ENCODE measurements around the gene FOXP1.

The FOXP1 gene

GRCh38 chr3:71416876-71417275 lies 166.7 kb downstream of the FOXP1 start:
- H3K27me3 Mint-ChIP-seq (ENCODE audit: low read depth) = peaks cover 82% of the 10 kb centered on the region
- no peak overlapping the region for H3K27ac Mint-ChIP-seq
- H3K4me3 Mint-ChIP-seq = no peak overlapping the region
- H3K4me1 Mint-ChIP-seq (ENCODE audit: low read depth) = peaks cover 20% of the 10 kb centered on the region
- no peaks in the 10 kb centered on the region for H3K9me3 Mint-ChIP-seq
- peaks cover 3% of the 10 kb centered on the region for H3K36me3 Mint-ChIP-seq (ENCODE audit: low read depth)

GRCh38 chr3:71415681-71416122 lies 167.8 kb downstream of the FOXP1 start:
- Mint-ChIP-seq H3K9me3 (no peaks in the 10 kb centered on the region), H3K27ac (no peak overlapping the region), H3K4me1 (ENCODE audit: low read depth) (peaks cover 14% of the 10 kb centered on the region), H3K27me3 (ENCODE audit: low read depth) (peaks cover 82% of the 10 kb centered on the region), H3K4me3 (no peak overlapping the region), H3K36me3 (ENCODE audit: low read depth) (no peaks in the 10 kb centered on the region)

GRCh38 chr3:71414189-71414927 lies 169.2 kb downstream of the FOXP1 start:
- no peaks in the 10 kb centered on the region for H3K36me3 Mint-ChIP-seq (ENCODE audit: low read depth)
- no peak overlapping the region for H3K4me3 Mint-ChIP-seq
- no peak overlapping the region for H3K27ac Mint-ChIP-seq
- H3K27me3 Mint-ChIP-seq (ENCODE audit: low read depth) = peaks cover 81% of the 10 kb centered on the region
- no peaks in the 10 kb centered on the region for H3K9me3 Mint-ChIP-seq
- peaks cover 14% of the 10 kb centered on the region for H3K4me1 Mint-ChIP-seq (ENCODE audit: low read depth)

- Mint-ChIP-seq H3K4me1 (ENCODE audit: low read depth) (peaks cover 14% of the 10 kb centered on the region), H3K27me3 (ENCODE audit: low read depth) (peaks cover 85% of the 10 kb centered on the region), H3K4me3 (no peak overlapping the region), H3K9me3 (no peaks in the 10 kb centered on the region), H3K36me3 (ENCODE audit: low read depth) (no peaks in the 10 kb centered on the region), H3K27ac (no peak overlapping the region)
These were observed 170.0 kb downstream of the FOXP1 start for GRCh38 chr3:71413572-71413971.

GRCh38 chr3:71409352-71409751 lies 174.2 kb downstream of the FOXP1 start:
- H3K27ac Mint-ChIP-seq = no peak overlapping the region
- no peak overlapping the region for H3K4me3 Mint-ChIP-seq
- no peaks in the 10 kb centered on the region for H3K4me1 Mint-ChIP-seq (ENCODE audit: low read depth)
- H3K9me3 Mint-ChIP-seq = no peaks in the 10 kb centered on the region
- peaks cover 67% of the 10 kb centered on the region for H3K27me3 Mint-ChIP-seq (ENCODE audit: low read depth)
- H3K36me3 Mint-ChIP-seq (ENCODE audit: low read depth) = no peaks in the 10 kb centered on the region

- H3K27ac Mint-ChIP-seq = no peak overlapping the region
These were observed 174.6 kb downstream of the FOXP1 start for GRCh38 chr3:71408903-71409302.

GRCh38 chr3:71407823-71408222 lies 175.7 kb downstream of the FOXP1 start:
- Mint-ChIP-seq H3K4me1 (ENCODE audit: low read depth) (no peaks in the 10 kb centered on the region), H3K9me3 (no peaks in the 10 kb centered on the region), H3K27me3 (ENCODE audit: low read depth) (peaks cover 55% of the 10 kb centered on the region), H3K36me3 (ENCODE audit: low read depth) (no peaks in the 10 kb centered on the region), H3K27ac (no peak overlapping the region), H3K4me3 (no peak overlapping the region)

More at GRCh38 chr3:71408903-71409302, 174.6 kb downstream of the FOXP1 start:
- peaks cover 63% of the 10 kb centered on the region for H3K27me3 Mint-ChIP-seq (ENCODE audit: low read depth)
- H3K9me3 Mint-ChIP-seq = no peaks in the 10 kb centered on the region
- H3K36me3 Mint-ChIP-seq (ENCODE audit: low read depth) = no peaks in the 10 kb centered on the region
- H3K4me1 Mint-ChIP-seq (ENCODE audit: low read depth) = no peaks in the 10 kb centered on the region
- H3K4me3 Mint-ChIP-seq = no peak overlapping the region

GRCh38 chr3:71406972-71407810 lies 176.3 kb downstream of the FOXP1 start:
- Mint-ChIP-seq H3K9me3 (no peaks in the 10 kb centered on the region), H3K4me3 (no peak overlapping the region), H3K27ac (no peak overlapping the region), H3K36me3 (ENCODE audit: low read depth) (no peaks in the 10 kb centered on the region), H3K27me3 (ENCODE audit: low read depth) (peaks cover 49% of the 10 kb centered on the region), H3K4me1 (ENCODE audit: low read depth) (no peaks in the 10 kb centered on the region)

- no peaks in the 10 kb centered on the region for H3K9me3 Mint-ChIP-seq
- peaks cover 3% of the 10 kb centered on the region for H3K4me1 Mint-ChIP-seq (ENCODE audit: low read depth)
These were observed 180.6 kb downstream of the FOXP1 start for GRCh38 chr3:71402911-71403310.

GRCh38 chr3:71402280-71402679 lies 181.2 kb downstream of the FOXP1 start:
- Mint-ChIP-seq H3K36me3 (ENCODE audit: low read depth) (no peaks in the 10 kb centered on the region), H3K4me3 (no peak overlapping the region), H3K4me1 (ENCODE audit: low read depth) (peaks cover 7% of the 10 kb centered on the region), H3K27ac (no peak overlapping the region), H3K9me3 (no peaks in the 10 kb centered on the region), H3K27me3 (ENCODE audit: low read depth) (peaks cover 41% of the 10 kb centered on the region)

More at GRCh38 chr3:71402911-71403310, 180.6 kb downstream of the FOXP1 start:
- Mint-ChIP-seq H3K27me3 (ENCODE audit: low read depth) (peaks cover 41% of the 10 kb centered on the region), H3K36me3 (ENCODE audit: low read depth) (no peaks in the 10 kb centered on the region), H3K4me3 (no peak overlapping the region), H3K27ac (no peak overlapping the region)

- Mint-ChIP-seq H3K27ac (no peak overlapping the region), H3K36me3 (ENCODE audit: low read depth) (no peaks in the 10 kb centered on the region), H3K27me3 (ENCODE audit: low read depth) (peaks cover 39% of the 10 kb centered on the region), H3K9me3 (no peaks in the 10 kb centered on the region), H3K4me1 (ENCODE audit: low read depth) (peaks cover 7% of the 10 kb centered on the region), H3K4me3 (no peak overlapping the region)
These were observed 181.8 kb downstream of the FOXP1 start for GRCh38 chr3:71401695-71402231.

GRCh38 chr3:71400986-71401451 lies 182.5 kb downstream of the FOXP1 start:
- no peaks in the 10 kb centered on the region for H3K9me3 Mint-ChIP-seq
- H3K36me3 Mint-ChIP-seq (ENCODE audit: low read depth) = no peaks in the 10 kb centered on the region
- no peak overlapping the region for H3K4me3 Mint-ChIP-seq
- no peak overlapping the region for H3K27ac Mint-ChIP-seq
- peaks cover 7% of the 10 kb centered on the region for H3K4me1 Mint-ChIP-seq (ENCODE audit: low read depth)
- H3K27me3 Mint-ChIP-seq (ENCODE audit: low read depth) = peaks cover 35% of the 10 kb centered on the region

GRCh38 chr3:71399478-71399877 lies 184.1 kb downstream of the FOXP1 start:
- Mint-ChIP-seq H3K9me3 (no peaks in the 10 kb centered on the region), H3K27me3 (ENCODE audit: low read depth) (peaks cover 41% of the 10 kb centered on the region), H3K4me3 (no peak overlapping the region), H3K27ac (no peak overlapping the region), H3K36me3 (ENCODE audit: low read depth) (no peaks in the 10 kb centered on the region), H3K4me1 (ENCODE audit: low read depth) (peaks cover 7% of the 10 kb centered on the region)

- Mint-ChIP-seq H3K27me3 (ENCODE audit: low read depth) (peaks cover 44% of the 10 kb centered on the region), H3K27ac (no peak overlapping the region), H3K36me3 (ENCODE audit: low read depth) (no peaks in the 10 kb centered on the region), H3K9me3 (no peaks in the 10 kb centered on the region), H3K4me3 (no peak overlapping the region), H3K4me1 (ENCODE audit: low read depth) (peaks cover 7% of the 10 kb centered on the region)
These were observed 185.2 kb downstream of the FOXP1 start for GRCh38 chr3:71398157-71398836.
